ENCODE measurements around the gene MAK.

DNA sequence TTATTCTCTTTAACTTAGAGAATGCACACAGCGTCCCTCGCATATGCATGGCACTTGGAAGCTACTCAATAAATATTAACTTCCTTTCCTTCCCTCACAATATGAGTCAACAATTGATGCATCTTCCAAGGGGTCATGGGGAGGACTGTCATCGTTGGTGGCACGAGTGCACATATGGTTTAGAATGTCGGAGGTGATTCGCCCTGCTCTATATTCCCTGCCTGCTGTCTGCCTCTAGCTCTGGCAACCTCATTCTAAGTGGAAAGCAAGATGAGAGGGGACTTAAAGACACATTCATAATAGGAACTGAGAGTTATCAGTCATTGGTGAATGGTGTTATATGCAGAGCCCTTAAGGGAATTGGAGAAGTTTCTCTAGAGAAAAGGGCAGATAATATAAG, 44.6 kb downstream of the MAK start:
- TF ChIP-seq GATA3 (IDR thresholded peaks at IDR 0.05; ENCODE audit: low read depth, low read length), result no peak
- no peak for TF ChIP-seq GATA2 (IDR thresholded peaks at IDR 0.05; ENCODE audit: low read depth, low read length)

All from SH-SY5Y (cell line).